ENCODE data around the gene BMPR1B.

GRCh38 chr4:95114521-95114920 is 356.8 kb downstream of the BMPR1B start:
- TF ChIP-seq ZNF221 (tag by site-specific recombination; IDR thresholded peaks at IDR 0.05; ENCODE audit: borderline replicate concordance), result no peak
- no peak for TF ChIP-seq SP2 (tag by site-specific recombination; IDR thresholded peaks at IDR 0.05)
- TF ChIP-seq ZNF362 (tag by site-specific recombination; IDR thresholded peaks at IDR 0.05), result no peak
- no peak for TF ChIP-seq REST (tag by site-specific recombination; IDR thresholded peaks at IDR 0.05)
- no peak for TF ChIP-seq PBX3 (CRISPR knock-in tag; IDR thresholded peaks at IDR 0.05)
- no peak for TF ChIP-seq ELK4 (IDR thresholded peaks at IDR 0.05; ENCODE audit: borderline replicate concordance, low read depth, low read length)
- no peak for TF ChIP-seq CTCF (tag by site-specific recombination; IDR thresholded peaks at IDR 0.05)
- TF ChIP-seq ZNF677 (tag by site-specific recombination; IDR thresholded peaks at IDR 0.05), result no peak
- no peak for TF ChIP-seq ZBTB7A (tag by site-specific recombination; IDR thresholded peaks at IDR 0.05; ENCODE audit: low read depth)
- TF ChIP-seq HIC1 (tag by site-specific recombination; IDR thresholded peaks at IDR 0.05), result no peak
- no peak for TF ChIP-seq GLIS1 (tag by site-specific recombination; IDR thresholded peaks at IDR 0.05)
- TF ChIP-seq KLF16 (tag by site-specific recombination; IDR thresholded peaks at IDR 0.05), result no peak

Data from HEK293 (cell line).